Inferior parietal cortex (tissue), 1 donor: ENCODE data around the gene ATXN7L3B.

ENCODE experiments used
- DNase-seq: peaks from one replicate; pipeline ENCODE4 v3.0.0-alpha.2; 2016; ENCODE audit errors: extremely low spot score

The ATXN7L3B gene

GRCh38 chr12:74551291-74551690, 13.7 kb downstream of the ATXN7L3B start:
- no peak for DNase-seq

- no peak for DNase-seq
These were observed 14.6 kb downstream of the ATXN7L3B start for GRCh38 chr12:74552201-74552600.

GRCh38 chr12:74559728-74560127, 22.1 kb downstream of the ATXN7L3B start:
- DNase-seq: no peak

- DNase-seq: no peak
These were observed 26.3 kb downstream of the ATXN7L3B start for GRCh38 chr12:74563927-74564326.

GRCh38 chr12:74578486-74578885, 40.9 kb downstream of the ATXN7L3B start:
- no peak for DNase-seq

- DNase-seq: no peak
These were observed 41.8 kb downstream of the ATXN7L3B start for GRCh38 chr12:74579446-74579845.

- no peak for DNase-seq
These were observed 42.3 kb downstream of the ATXN7L3B start for GRCh38 chr12:74579981-74580380.

- no peak for DNase-seq
These were observed 43.8 kb downstream of the ATXN7L3B start for GRCh38 chr12:74581439-74581838.

- no peak for DNase-seq
These were observed 46.9 kb downstream of the ATXN7L3B start for GRCh38 chr12:74584483-74585062.

- no peak for DNase-seq
These were observed 48.6 kb downstream of the ATXN7L3B start for GRCh38 chr12:74586251-74586650.
